ENCODE data around the gene TNRC6A.
"Not testable (repeated sequence)": the region's sequence is repeated elsewhere in the genome, so short reads cannot be mapped to it uniquely, and the experiment has no call there.

The TNRC6A gene

GRCh38 chr16:24729243-24729950 lies at the start of gene TNRC6A:
TNRC6A (plus strand) TSS chr16:24729651; CDS start chr16:24729842, 191 bp downstream.
- peak; percentile 71 to 72 for DNase-seq (ENCODE audit: low read depth in 2 of 2)

GRCh38 chr16:24681793-24682192 lies 47.7 kb upstream of the TNRC6A start:
- DNase-seq (ENCODE audit: low read depth in 2 of 2): peak; percentile 47 to 50

- DNase-seq (ENCODE audit: low read depth in 2 of 2): no peak
Measured at GRCh38 chr16:24683250-24683649, 46.2 kb upstream of the TNRC6A start.

GRCh38 chr16:24683847-24684493 lies 45.5 kb upstream of the TNRC6A start:
- no peak for DNase-seq (ENCODE audit: low read depth in 2 of 2)

- no peak for DNase-seq (ENCODE audit: low read depth in 2 of 2)
Measured at GRCh38 chr16:24685539-24686432, 43.7 kb upstream of the TNRC6A start.

- no peak for DNase-seq (ENCODE audit: low read depth in 2 of 2)
Measured at GRCh38 chr16:24686678-24687077, 42.8 kb upstream of the TNRC6A start.

GRCh38 chr16:24688359-24688758 lies 41.1 kb upstream of the TNRC6A start:
- DNase-seq (ENCODE audit: low read depth in 2 of 2): no peak

- no peak for DNase-seq (ENCODE audit: low read depth in 2 of 2)
Measured at GRCh38 chr16:24689128-24689527, 40.3 kb upstream of the TNRC6A start.

- no peak for DNase-seq (ENCODE audit: low read depth in 2 of 2)
Measured at GRCh38 chr16:24692854-24693253, 36.6 kb upstream of the TNRC6A start.

- DNase-seq (ENCODE audit: low read depth in 2 of 2): no peak
Measured at GRCh38 chr16:24694931-24695330, 34.5 kb upstream of the TNRC6A start.

GRCh38 chr16:24696699-24697098 lies 32.8 kb upstream of the TNRC6A start:
- DNase-seq (ENCODE audit: low read depth in 2 of 2): no peak

GRCh38 chr16:24698308-24698707 lies 31.1 kb upstream of the TNRC6A start:
- DNase-seq (ENCODE audit: low read depth in 2 of 2): no peak

GRCh38 chr16:24699151-24699723 lies 30.2 kb upstream of the TNRC6A start:
- no peak for DNase-seq (ENCODE audit: low read depth in 2 of 2)

- DNase-seq (ENCODE audit: low read depth in 2 of 2): peak; percentile 98
Measured at GRCh38 chr16:24700549-24701392, 28.7 kb upstream of the TNRC6A start.

- peak in 1 of 2 experiments; percentile 35 for DNase-seq (ENCODE audit: low read depth in 2 of 2)
Measured at GRCh38 chr16:24701521-24701951, 27.9 kb upstream of the TNRC6A start.

GRCh38 chr16:24707760-24708159 lies 21.7 kb upstream of the TNRC6A start:
- not testable (repeated sequence) for DNase-seq (ENCODE audit: low read depth in 2 of 2)

- DNase-seq (ENCODE audit: low read depth in 2 of 2): no peak
Measured at GRCh38 chr16:24713379-24713778, 16.1 kb upstream of the TNRC6A start.

- peak; percentile 46 to 55 for DNase-seq (ENCODE audit: low read depth in 2 of 2)
Measured at GRCh38 chr16:24717411-24717810, 12.0 kb upstream of the TNRC6A start.

- no peak for DNase-seq (ENCODE audit: low read depth in 2 of 2)
Measured at GRCh38 chr16:24718967-24719521, 10.4 kb upstream of the TNRC6A start.

- no peak for DNase-seq (ENCODE audit: low read depth in 2 of 2)
Measured at GRCh38 chr16:24721830-24722238, 7.6 kb upstream of the TNRC6A start.

- DNase-seq (ENCODE audit: low read depth in 2 of 2): no peak
Measured at GRCh38 chr16:24723663-24724062, 5.8 kb upstream of the TNRC6A start.
